OCI-LY1 (cell line): ENCODE data around the gene HAPSTR1.

Source experiments
- H2AFZ ChIP-seq: fragments of 200-600 bp; sonication (generic), shearing (Covaris generic); 2 replicates; pipeline ENCODE4 v1.6.0; 2014; ENCODE audit warnings: antibody characterized with exemption, mild to moderate bottlenecking, low read length
- H3F3A ChIP-seq: fragments of 200-600 bp; sonication (generic), shearing (Covaris generic); 2 replicates; pipeline ENCODE4 v1.6.0; 2014; ENCODE audit warnings: mild to moderate bottlenecking, antibody characterized with exemption, low read length, moderate library complexity; ENCODE audit not compliant: insufficient read depth
- H3K27ac ChIP-seq: fragments of 200-600 bp; sonication (generic); 2 replicates; pipeline ENCODE4 v1.5.1; 2014; ENCODE audit warnings: low read length, mixed run types, mild to moderate bottlenecking, low read depth; ENCODE audit not compliant: poor library complexity, severe bottlenecking
- H3K27me3 ChIP-seq: fragments of 200-600 bp; sonication (generic); 2 replicates; pipeline ENCODE4 v1.6.0; 2014; ENCODE audit warnings: antibody characterized with exemption, mild to moderate bottlenecking, low read length, moderate library complexity; ENCODE audit not compliant: insufficient read depth
- H3K36me3 ChIP-seq: fragments of 200-600 bp; sonication (generic); 2 replicates; pipeline ENCODE4 v1.6.1; 2014; ENCODE audit warnings: mild to moderate bottlenecking, antibody characterized with exemption, low read length, moderate library complexity, mixed read lengths; ENCODE audit not compliant: insufficient read depth
- H3K4me1 ChIP-seq: fragments of 200-600 bp; sonication (generic); 2 replicates; pipeline ENCODE4 v1.5.1; 2014; ENCODE audit warnings: mild to moderate bottlenecking, low read length, moderate library complexity; ENCODE audit not compliant: insufficient read depth, severe bottlenecking
- H3K4me2 ChIP-seq: fragments of 200-600 bp; sonication (generic), shearing (Covaris generic); 2 replicates; pipeline ENCODE4 v1.6.1; 2014; ENCODE audit warnings: low read length
- H3K4me3 ChIP-seq: fragments of 200-600 bp; sonication (generic); 2 replicates; pipeline ENCODE4 v1.5.1; 2014; ENCODE audit warnings: low read length, low read depth, mild to moderate bottlenecking, mixed read lengths; ENCODE audit not compliant: poor library complexity, severe bottlenecking
- H3K79me2 ChIP-seq: fragments of 200-600 bp; shearing (Covaris generic); 2 replicates; pipeline ENCODE4 v1.6.1; 2016; ENCODE audit warnings: mixed run types, low read length, mixed read lengths; ENCODE audit not compliant: insufficient read depth
- H3K9ac ChIP-seq: fragments of 200-600 bp; sonication (generic), shearing (Covaris generic); 2 replicates; pipeline ENCODE4 v1.6.1; 2014; ENCODE audit warnings: mild to moderate bottlenecking, low read length, mixed read lengths
- H3K9me2 ChIP-seq: fragments of 200-600 bp; sonication (generic), shearing (Covaris generic); 2 replicates; pipeline ENCODE4 v1.6.1; 2014; ENCODE audit warnings: low read depth, mild to moderate bottlenecking, low read length, mixed read lengths
- H3K9me3 ChIP-seq: fragments of 200-600 bp; shearing (Covaris generic); 2 replicates; pipeline ENCODE4 v1.6.1; 2014; ENCODE audit warnings: low read length, mixed read lengths
- H4K20me1 ChIP-seq: fragments of 200-600 bp; sonication (generic), shearing (Covaris generic); 2 replicates; pipeline ENCODE4 v1.6.0; 2016; ENCODE audit warnings: mild to moderate bottlenecking, low read length; ENCODE audit not compliant: insufficient read depth
- CTCF ChIP-seq: fragments of 200-600 bp; sonication (generic), shearing (Covaris generic); IDR thresholded peaks from 2 replicates; pipeline ENCODE4 v1.5.1; 2017; ENCODE audit warnings: mild to moderate bottlenecking, antibody characterized with exemption, low read length, moderate library complexity, mixed read lengths
- EZH2 ChIP-seq: fragments of 200-600 bp; sonication (generic), shearing (Covaris generic); IDR thresholded peaks from 2 replicates; pipeline ENCODE4 v1.8.0; 2017; ENCODE audit warnings: borderline replicate concordance, mixed run types, mild to moderate bottlenecking, antibody characterized with exemption, low read length, moderate library complexity, mixed read lengths

Gene HAPSTR1

GRCh38 chr16:9095656-9096397 is 4.4 kb downstream of the HAPSTR1 start:
- peaks cover 67% of the 10 kb centered on the region for H3K4me1 ChIP-seq
- H3K9me2 ChIP-seq, result no peaks in the 10 kb centered on the region
- no peaks in the 10 kb centered on the region for H4K20me1 ChIP-seq
- H3K79me2 ChIP-seq, result peaks cover 84% of the 10 kb centered on the region
- no peak for TF ChIP-seq EZH2
- no peak overlapping the region for H3K27ac ChIP-seq
- H3K9ac ChIP-seq, result no peak overlapping the region
- H2AFZ ChIP-seq, result no peak overlapping the region
- no peaks in the 10 kb centered on the region for H3F3A ChIP-seq
- peaks cover 81% of the 10 kb centered on the region for H3K36me3 ChIP-seq
- peak overlapping the region; percentile 45 for H3K4me2 ChIP-seq
- no peaks in the 10 kb centered on the region for H3K9me3 ChIP-seq
- H3K27me3 ChIP-seq, result no peaks in the 10 kb centered on the region
- peak overlapping the region; percentile 2 for H3K4me3 ChIP-seq

GRCh38 chr16:9096416-9096952 is 5.0 kb downstream of the HAPSTR1 start:
- Histone ChIP-seq H2AFZ (no peak overlapping the region), H3K9me2 (no peaks in the 10 kb centered on the region), H3K4me2 (no peak overlapping the region), H3K4me1 (peaks cover 67% of the 10 kb centered on the region), H3K79me2 (peaks cover 91% of the 10 kb centered on the region), H3K9ac (no peak overlapping the region), H3K27me3 (no peaks in the 10 kb centered on the region), H3K4me3 (no peak overlapping the region), H3K27ac (no peak overlapping the region), H3K36me3 (peaks cover 88% of the 10 kb centered on the region), H3F3A (no peaks in the 10 kb centered on the region), H4K20me1 (no peaks in the 10 kb centered on the region), H3K9me3 (no peaks in the 10 kb centered on the region)
- TF ChIP-seq EZH2, result no peak
- TF ChIP-seq CTCF, result no peak

GRCh38 chr16:9097266-9098219 is 6.1 kb downstream of the HAPSTR1 start:
- Histone ChIP-seq H3K9ac (no peak overlapping the region), H3K27me3 (no peaks in the 10 kb centered on the region), H3F3A (no peaks in the 10 kb centered on the region), H4K20me1 (peaks cover 4% of the 10 kb centered on the region; the same call in 1 of the 2 replicates), H3K4me1 (peaks cover 67% of the 10 kb centered on the region), H3K9me3 (no peaks in the 10 kb centered on the region), H3K9me2 (no peaks in the 10 kb centered on the region), H2AFZ (no peak overlapping the region), H3K27ac (no peak overlapping the region), H3K4me2 (peak overlapping the region; percentile 5; the same call in 1 of the 2 replicates), H3K79me2 (peaks cover 100% of the 10 kb centered on the region), H3K36me3 (peaks cover 99% of the 10 kb centered on the region), H3K4me3 (no peak overlapping the region)
- no peak for TF ChIP-seq EZH2
- no peak for TF ChIP-seq CTCF
